HG03039 (cell line): Measurements from ENCODE around the gene PSD2.

Experiments
- ATAC-seq: cut with Tn5 transposase; IDR thresholded peaks from one replicate; pipeline ENCODE4 v1.9.1; 2021; ENCODE audit warnings: mild to moderate bottlenecking, moderate library complexity; ENCODE audit not compliant: unreplicated experiment

Gene PSD2

GRCh38 chr5:139795074-139796001 is at the start of gene PSD2:
Gene PSD2 (plus strand): TSS chr5:139795808. CDS start chr5:139809441, 13,633 bp downstream.
- no peak for ATAC-seq

- ATAC-seq, result no peak
These were observed 48.7 kb upstream of the PSD2 start for GRCh38 chr5:139746691-139747582.

DNA sequence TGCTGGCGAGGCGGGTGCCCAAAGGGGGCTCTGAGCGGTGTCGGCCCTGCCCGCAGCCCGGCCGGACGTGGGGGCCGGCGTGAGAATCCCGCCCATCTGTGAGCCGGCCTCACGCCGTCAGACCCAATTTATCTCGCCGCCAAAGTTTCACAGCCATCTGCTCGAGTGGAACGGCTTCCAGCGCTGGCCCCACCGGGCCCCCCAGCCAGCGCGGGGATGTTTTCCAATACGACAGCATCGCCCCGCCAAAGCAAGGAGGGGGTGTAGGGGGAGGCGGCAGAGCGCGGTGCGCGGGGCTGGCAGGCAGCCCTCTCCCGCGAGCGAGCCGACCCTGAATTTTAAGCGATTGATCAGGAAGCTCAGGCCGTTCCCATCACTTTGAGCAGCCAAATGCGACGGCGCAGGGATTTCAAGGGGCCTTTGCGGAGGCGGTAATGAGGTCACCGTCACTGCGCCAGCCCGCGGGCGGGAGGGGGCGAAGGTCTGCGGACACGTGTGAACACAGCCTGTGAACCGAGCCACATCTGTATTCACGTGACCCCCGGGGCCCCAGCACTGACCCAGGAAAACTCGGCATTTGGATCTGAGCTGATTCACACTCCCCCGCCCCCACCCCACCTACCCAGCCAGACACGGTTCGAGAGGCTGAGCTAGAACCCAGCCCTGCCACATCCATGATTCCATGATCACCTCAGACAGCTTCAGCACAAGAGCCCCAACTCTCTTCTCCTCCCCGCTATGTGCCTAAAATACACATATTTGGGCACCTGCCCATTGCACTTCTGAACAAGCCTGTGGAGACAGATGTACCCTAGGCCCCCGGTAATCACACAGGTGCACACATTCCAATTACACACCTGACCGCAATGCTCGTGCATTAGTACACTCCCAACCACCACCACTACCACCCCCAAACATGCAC is 47.8 kb upstream of the PSD2 start:
- ATAC-seq, result no peak

DNA sequence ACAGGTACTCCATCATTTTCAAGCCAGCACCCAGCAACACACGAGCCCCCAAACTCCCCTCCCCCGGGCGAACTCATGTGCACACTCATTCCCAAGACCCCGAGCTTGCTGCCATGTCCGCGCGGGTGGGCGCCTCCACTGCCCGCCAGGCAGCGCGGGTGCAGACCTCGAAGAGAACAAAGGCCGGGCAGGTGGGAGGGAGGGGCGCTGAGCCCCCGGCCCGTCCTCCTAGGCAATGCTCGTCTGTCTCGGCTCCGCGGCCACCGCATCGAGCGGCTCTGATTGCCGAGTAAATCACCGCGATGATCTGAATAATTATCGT is 47.1 kb upstream of the PSD2 start:
- ATAC-seq, result no peak

GRCh38 chr5:139749242-139749641 is 46.4 kb upstream of the PSD2 start:
- no peak for ATAC-seq

DNA sequence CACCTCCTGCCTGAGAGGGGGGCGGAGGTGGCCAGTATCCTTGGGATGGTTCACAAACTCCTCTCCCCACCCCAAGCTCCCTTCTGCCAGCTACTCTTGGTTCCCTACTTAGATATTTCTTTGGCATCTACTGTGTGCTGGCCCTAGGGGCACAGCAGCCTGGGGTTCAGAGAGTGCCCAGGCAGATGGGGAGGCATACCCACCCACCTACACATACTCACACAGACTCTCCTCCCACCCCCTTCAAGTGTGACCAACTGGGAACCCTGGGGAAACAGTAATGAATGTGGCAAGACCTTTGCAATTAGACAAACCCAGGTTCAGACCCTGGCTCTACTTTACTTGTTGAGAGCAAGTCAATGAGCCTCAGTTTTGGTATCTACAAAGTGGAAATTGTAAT is 44.4 kb upstream of the PSD2 start:
- no peak for ATAC-seq

- no peak for ATAC-seq
These were observed 42.8 kb upstream of the PSD2 start for GRCh38 chr5:139752506-139753473.

DNA sequence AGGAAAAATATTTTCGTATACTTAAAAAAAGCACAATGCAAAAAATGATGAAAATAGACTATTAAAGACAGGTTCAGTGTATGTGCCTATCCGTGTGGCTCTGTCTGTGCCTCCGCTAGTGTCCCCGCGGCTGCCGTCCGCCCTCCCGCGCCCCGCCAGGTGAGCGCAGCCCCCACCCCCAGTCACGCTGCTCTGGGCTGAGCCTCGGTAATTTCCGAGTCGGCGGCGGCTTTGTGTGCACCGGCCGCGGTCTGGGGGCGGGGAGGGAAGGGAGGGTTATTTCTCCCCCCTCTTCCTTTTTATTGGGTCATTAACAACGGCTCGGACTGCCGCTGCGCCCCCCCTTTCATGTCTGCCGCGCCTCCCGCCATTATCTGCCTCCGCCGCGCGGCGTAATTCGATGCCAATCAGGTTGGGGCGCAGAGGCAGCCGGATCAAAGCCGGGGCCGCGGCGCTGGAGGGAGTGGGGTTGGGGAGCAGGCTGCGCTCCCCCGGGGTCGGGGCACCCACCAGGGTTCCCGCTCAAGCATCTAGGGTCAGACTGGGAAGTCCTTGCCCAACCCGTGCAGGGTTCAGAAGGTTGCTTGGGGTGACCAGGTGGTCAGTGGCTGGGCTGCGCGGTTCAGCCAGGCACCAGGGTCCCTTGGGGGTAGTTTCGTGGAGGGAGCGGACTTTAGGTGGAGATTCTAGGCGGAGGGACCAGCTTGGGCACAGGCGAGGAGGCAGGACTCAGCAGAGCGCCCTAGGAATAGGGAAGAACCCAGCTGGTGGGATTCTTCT is 39.5 kb upstream of the PSD2 start:
- ATAC-seq, result no peak

GRCh38 chr5:139756971-139757370 is 38.6 kb upstream of the PSD2 start:
- no peak for ATAC-seq

GRCh38 chr5:139757727-139758509 is 37.7 kb upstream of the PSD2 start:
- ATAC-seq, result no peak

DNA sequence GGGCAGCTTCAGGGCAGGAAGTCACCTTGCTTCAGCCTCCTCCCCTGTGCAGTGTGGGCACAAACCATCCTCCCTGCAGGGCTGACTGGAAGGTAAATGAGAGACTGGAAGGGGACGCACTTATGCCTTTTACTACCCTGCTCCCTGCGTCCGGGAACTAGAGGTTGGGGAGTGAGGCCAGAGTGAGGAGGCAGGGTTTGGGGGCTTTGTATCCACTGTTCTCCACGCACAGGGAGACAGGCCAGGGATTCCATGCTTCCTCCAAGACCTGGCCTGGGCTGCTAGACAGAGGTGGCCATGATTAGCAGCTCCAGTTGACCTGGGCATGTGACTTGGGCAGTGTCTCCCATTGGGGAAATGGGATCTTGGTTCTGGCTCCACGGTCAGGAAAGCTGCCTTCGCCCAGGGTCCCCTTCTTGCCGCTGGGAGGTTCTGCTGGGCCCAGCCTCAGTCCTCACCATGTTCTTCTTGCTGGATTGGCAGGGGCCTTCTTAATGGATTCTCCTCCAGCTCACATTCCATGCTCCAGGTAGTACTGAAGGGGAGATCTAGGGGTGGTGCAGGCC is 37.0 kb upstream of the PSD2 start:
- no peak for ATAC-seq

- ATAC-seq, result no peak
These were observed 36.3 kb upstream of the PSD2 start for GRCh38 chr5:139759219-139759721.

DNA sequence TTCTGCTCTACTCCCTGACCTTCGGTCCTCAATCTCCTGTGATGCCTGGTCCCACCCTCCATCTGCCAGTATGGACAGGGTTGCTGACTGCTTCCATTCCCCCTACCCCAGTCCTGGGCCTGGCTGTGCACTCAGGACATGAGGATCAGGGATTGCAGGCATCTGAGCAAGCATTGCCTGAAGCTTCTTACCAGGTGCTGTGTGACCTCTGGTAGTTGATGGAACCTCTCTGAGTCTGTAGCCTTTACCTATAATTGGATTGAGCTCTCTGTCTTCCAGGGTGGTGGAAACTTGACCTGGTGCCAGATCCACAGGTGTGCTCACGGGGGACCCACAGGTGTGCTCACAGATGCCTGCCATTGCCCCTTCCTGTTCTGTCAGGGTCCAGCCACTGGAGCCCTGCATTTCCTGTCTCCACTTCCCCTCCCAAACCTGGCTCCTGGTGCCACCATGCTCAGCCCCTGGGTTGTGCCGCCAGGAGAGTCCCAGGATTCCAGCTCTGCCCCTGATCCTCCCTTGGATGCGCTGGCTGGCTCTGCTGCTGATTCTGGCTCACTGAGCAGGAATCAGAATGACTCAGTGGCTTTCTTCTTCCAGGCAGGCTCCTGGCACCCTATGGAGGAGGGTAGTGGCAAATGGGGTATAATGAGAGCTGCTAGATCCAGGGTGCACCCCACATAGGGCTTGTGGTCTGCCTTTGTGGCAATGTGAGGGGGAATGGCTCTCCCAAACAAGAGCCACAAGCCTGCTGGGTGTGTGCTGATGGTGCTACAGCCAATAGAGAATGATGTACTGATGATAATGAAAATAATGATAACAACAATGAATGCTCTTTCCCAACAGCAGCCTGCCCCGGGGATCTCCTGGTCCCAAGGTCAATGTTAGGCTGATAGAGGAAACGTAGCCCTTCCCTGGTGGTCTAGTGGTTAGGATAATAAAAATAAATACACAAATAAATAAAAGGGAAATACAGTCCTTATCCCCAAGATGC is 35.2 kb upstream of the PSD2 start:
- ATAC-seq, result no peak

GRCh38 chr5:139761057-139761450 is 34.6 kb upstream of the PSD2 start:
- no peak for ATAC-seq

DNA sequence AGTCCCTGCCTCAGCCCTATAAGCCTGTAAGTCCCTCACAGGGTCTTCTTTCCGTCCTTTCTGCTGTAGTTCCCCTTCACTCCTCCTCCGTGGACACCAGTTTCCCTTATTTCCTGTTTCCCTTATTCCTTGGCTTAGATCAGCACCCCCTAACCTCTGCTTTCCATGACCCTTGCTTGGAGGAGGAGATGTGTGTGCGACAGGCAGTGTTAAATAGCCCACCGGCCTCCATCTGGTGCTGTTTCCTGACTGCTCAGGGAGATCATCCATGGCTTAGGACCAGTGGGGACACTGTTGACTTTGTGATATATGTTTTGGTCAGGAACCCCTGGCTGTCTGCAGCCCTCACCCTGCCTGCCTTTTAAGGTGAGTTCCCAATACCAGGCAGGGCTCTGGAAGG is 34.1 kb upstream of the PSD2 start:
- no peak for ATAC-seq

GRCh38 chr5:139762615-139763170 is 32.9 kb upstream of the PSD2 start:
- no peak for ATAC-seq
